GM12801 (cell line): Measurements from ENCODE around the gene ZMIZ2.

Experiments used
- CTCF ChIP-seq: IDR thresholded peaks from one replicate; pipeline ENCODE4 v1.5.1; 2011; ENCODE audit warnings: control low read depth; ENCODE audit not compliant: insufficient read length; ENCODE audit errors: extremely low read depth

Gene ZMIZ2, protein sequence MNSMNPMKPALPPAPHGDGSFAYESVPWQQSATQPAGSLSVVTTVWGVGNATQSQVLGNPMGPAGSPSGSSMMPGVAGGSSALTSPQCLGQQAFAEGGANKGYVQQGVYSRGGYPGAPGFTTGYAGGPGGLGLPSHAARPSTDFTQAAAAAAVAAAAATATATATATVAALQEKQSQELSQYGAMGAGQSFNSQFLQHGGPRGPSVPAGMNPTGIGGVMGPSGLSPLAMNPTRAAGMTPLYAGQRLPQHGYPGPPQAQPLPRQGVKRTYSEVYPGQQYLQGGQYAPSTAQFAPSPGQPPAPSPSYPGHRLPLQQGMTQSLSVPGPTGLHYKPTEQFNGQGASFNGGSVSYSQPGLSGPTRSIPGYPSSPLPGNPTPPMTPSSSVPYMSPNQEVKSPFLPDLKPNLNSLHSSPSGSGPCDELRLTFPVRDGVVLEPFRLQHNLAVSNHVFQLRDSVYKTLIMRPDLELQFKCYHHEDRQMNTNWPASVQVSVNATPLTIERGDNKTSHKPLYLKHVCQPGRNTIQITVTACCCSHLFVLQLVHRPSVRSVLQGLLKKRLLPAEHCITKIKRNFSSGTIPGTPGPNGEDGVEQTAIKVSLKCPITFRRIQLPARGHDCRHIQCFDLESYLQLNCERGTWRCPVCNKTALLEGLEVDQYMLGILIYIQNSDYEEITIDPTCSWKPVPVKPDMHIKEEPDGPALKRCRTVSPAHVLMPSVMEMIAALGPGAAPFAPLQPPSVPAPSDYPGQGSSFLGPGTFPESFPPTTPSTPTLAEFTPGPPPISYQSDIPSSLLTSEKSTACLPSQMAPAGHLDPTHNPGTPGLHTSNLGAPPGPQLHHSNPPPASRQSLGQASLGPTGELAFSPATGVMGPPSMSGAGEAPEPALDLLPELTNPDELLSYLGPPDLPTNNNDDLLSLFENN

DNA sequence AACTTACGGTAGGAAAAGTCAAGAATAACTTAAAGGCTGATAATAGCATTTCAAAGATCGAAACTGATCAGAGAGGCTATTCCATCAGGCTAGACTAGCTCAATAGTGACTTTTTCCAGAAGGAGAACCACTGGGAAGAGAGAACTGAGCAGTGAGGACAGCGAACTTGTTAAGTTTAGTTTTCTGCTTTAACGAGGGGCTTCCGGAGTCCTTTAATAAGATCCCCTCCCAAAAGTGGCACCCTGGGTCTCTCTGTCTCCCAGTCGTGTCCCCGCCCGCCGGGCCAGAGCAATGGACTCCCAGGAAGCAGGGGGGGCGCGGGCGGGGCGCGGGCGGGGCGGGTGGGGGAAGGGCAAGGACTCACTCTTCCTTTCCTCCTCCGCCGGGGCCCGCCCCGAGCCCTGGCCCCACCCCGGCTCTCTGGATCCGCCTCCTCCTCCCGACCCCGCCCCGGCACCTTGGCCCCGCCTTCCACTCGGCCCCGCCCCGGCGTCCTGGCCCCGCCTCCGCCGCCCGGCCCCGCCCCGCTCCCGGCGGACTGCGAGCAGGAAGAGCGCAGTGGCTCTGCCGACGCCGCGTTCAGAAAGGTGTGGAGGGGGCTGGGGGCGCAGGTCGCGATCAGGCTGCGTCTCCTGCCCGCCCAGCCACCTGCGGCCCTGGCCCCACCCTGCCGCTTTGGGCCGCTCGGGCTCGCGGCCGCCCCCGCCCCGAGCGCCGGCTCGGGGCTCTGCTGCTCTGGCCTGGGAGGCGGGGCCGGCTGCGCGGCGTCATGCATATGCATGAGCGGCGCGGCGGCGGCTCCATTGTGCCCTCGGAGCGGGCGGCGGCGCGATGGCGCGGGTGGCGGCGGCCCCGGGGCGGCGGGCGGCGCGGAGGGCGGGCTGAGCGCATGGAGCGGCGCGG is at the start of gene ZMIZ2:
Gene ZMIZ2 (plus strand): TSS at position 803 of the 903 bp plus-strand sequence. CDS start 7,403 bp downstream, outside the sequence.
- TF ChIP-seq CTCF: no peak

- TF ChIP-seq CTCF: no peak
These were observed 48.3 kb upstream of the ZMIZ2 start for GRCh38 chr7:44700322-44700721.

GRCh38 chr7:44703921-44704320 is 44.7 kb upstream of the ZMIZ2 start:
- TF ChIP-seq CTCF: no peak

- TF ChIP-seq CTCF: no peak
These were observed 43.2 kb upstream of the ZMIZ2 start for GRCh38 chr7:44705434-44705833.

DNA sequence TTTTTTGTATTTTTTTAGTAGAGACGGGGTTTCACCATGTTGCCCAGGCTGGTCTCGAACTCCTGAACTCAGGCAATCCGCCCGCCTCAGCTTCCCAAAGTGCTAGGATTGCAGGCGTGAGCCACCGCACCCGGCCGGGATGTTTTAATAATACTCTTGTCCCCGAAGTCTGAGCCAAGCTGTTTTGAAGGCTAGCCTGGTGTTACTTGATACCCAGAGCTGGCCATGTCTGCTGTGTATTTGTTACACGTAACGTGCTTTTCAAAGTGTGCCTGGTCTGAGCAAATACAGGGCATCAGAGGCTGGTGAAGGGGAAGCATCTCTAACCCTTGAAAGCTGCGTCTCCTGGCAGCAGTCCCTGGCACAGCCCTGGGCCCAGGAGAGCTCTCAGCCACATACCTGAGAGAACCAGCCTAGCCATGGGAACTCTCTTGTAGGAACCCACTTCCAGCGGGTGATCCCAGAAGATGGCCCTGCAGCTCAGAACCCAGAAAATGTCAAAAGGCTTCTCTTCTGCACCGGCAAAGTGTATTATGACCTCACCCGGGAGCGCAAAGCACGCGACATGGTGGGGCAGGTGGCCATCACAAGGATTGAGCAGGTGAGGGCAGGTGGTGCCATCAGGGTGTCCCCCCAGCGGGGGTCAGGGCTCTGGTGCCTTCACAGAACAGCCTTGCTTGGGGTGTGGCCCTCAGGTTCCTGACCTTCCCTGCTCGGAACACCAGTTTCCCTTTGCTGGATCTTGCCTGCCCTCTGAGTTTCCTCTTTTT is 41.7 kb upstream of the ZMIZ2 start:
- no peak for TF ChIP-seq CTCF

- no peak for TF ChIP-seq CTCF
These were observed 41.0 kb upstream of the ZMIZ2 start for GRCh38 chr7:44707558-44708230.
